NT2/D1 (cell line): ENCODE data around the gene CMC1.

Source experiments
- SUZ12 ChIP-seq: IDR thresholded peaks from 2 replicates; pipeline ENCODE4 v1.6.1; 2011; ENCODE audit not compliant: insufficient read length, insufficient read depth; ENCODE audit errors: extremely low read depth
- YY1 ChIP-seq: IDR thresholded peaks from 2 replicates; pipeline ENCODE4 v1.6.1; 2011; ENCODE audit not compliant: insufficient read length, insufficient read depth
- ZNF274 ChIP-seq: IDR thresholded peaks from 2 replicates; pipeline ENCODE4 v1.6.1; 2011; ENCODE audit warnings: mild to moderate bottlenecking, low read depth, low read length

DNA sequence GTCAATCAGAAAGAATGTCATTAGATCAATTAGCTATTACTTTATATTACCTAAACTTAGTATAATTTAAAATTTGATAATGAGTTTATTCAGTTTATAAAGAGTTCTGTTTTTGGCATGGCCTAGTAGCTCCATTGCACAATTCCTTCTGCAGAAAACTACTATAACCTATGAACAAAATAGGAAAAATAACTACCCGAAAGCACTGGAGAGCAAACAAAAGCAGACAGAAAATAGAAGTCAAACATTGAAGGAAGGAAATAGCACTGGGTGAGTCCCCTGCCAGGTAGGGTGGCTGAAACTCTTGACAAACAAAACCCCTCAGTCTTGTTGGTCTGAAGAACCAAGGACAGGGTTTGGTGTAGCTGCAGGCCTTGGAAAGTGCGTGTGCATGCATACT lies 37.5 kb downstream of the CMC1 start:
- TF ChIP-seq SUZ12 (no peak), YY1 (no peak), ZNF274 (no peak)
